AG09319 (cell line): ENCODE data around the gene GBF1.

Source experiments
- DNase-seq: peaks from one replicate; pipeline ENCODE4 v3.0.0-alpha.2; 2010; ENCODE audit warnings: low read depth; ENCODE audit errors: extremely low read depth
- CTCF ChIP-seq: IDR thresholded peaks from 2 replicates; pipeline ENCODE4 v1.5.1; 2011; ENCODE audit warnings: low read depth, mild to moderate bottlenecking, inconsistent platforms, low read length, moderate library complexity

Gene GBF1

GRCh38 chr10:102413806-102414561 lies 168.7 kb downstream of the GBF1 start:
- no peak for TF ChIP-seq CTCF
- DNase-seq: no peak

DNA sequence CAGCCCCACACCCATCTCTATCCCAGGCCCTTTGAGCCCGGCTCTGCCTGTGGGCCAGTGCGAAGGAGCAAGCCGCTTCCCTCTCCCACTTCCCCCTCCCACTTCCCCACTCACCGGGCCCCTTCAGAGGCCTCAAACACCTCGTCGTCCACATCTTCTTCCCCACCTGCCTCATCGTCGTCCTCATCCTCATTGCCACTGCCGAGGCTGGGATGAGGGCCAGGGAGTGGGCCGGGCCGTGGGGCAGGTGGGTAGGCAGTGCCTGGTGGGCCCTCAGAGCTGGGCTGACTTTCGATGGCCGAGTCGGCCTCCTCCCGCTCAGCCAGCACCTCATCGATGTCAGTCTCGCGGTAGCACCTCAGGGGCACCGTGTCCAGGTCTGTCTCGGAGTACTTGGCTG lies 169.4 kb downstream of the GBF1 start:
- no peak for DNase-seq
- no peak for TF ChIP-seq CTCF

DNA sequence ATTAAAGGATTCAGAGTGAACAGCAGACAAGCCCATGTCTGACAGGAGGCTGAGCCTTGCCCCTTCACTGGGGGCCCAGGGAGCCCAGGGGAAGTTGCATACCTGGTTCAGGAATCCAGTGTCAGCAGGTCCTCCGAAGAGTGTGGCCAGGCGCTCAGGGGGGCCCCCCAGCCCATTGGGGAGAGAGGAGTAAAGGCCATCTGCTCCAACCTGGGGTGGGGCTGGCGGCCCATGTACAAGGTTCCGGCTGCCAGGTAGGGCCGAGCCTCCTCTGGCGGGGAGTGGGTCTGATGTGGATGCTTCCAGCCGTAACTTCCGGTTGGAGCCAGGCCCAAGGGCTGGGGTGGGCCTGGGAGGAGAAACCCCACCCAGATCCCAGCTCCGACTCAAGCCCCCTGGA lies 171.0 kb downstream of the GBF1 start:
- DNase-seq: no peak
- no peak for TF ChIP-seq CTCF

GRCh38 chr10:102416695-102417094 lies 171.4 kb downstream of the GBF1 start:
- no peak for DNase-seq
- TF ChIP-seq CTCF: no peak

DNA sequence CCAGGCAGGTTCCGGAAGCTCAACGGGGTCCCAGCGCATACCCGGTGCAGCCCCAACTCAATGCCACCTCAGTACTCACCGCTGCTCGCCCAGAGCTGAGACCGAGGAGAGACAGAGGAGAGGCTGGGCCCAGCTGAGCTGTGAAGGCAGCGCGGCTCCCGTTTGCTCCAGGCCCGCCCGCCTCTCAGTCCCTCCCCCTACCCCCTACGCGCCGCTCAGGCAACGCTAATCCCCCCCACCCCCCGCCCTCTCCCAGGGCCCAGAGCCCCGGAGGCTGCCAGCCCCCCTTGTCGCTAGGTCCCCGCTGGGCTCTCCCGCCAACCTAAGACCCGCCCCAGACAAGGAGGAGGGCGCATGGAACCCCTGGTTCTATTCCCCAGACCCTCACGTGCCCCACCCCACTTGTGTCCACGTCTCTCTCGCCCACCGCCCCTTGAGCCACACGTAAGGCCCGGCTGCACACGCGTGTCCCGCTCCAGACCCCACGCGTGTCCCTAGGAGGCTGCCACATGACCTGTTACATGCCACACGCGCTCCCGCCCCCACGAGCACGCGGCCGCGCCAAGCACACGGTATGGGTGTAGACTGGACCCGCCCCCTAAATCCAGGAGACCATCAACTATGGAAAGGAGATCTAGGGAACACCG lies 173.4 kb downstream of the GBF1 start, which contains the start of gene PSD:
Gene PSD (minus strand): TSS at position 164 of the 647 bp plus-strand sequence. CDS start 1,747 bp downstream, outside the sequence.
- no peak for TF ChIP-seq CTCF
- no peak for DNase-seq

DNA sequence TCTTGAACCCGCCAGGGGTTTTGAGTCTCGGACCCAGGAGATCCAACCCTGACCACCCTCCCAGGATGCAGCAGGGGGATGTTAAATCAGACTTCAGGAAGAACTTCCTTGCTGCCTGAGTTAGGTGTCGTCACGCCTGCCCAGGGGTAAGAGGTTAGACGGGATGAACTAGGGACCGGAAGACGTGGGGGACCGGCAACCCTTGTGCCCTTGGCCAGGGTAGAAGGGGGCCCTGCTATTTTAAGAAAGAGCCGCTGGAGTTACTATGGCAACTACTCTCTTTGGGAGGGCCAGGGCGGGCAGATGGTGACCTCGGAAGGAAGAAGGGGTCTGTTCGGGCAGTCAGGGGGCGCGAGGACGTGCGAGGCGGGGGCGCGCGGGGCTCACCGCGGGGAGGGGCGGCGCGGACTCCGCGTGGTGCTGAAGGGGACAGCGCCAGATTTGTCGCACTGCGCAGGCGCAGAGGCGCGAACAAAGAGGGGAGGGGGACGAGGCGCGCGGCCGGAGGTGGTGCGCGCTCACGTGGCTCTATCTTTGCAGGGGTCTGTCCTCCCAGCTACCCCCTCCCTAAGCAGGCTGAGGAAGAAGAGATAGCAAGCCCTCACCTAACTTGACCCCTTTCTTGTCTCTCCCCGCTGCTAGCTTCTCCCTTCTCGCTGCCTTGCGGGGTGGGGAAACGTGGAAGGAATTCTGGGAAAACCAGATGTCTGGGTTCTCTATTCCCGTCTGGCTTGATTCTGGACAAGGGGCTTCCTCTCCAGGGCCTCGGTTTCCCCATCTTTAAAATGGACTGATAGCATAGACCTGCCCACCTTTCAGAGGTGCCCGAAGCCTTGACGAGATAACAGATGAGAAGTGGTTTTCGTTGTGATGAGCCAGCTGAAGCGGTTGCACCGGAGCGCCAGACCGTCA lies 174.2 kb downstream of the GBF1 start:
- no peak for DNase-seq
- no peak for TF ChIP-seq CTCF
